Ishikawa (cell line): Measurements from ENCODE around the gene HNRNPM.

Source experiments
- CEBPB ChIP-seq: IDR thresholded peaks from 2 replicates; pipeline ENCODE4 v1.6.1; 2012
- CREB1 ChIP-seq: IDR thresholded peaks from 2 replicates; pipeline ENCODE4 v1.6.1; 2012; ENCODE audit warnings: low read depth
- EGR1 ChIP-seq: IDR thresholded peaks from 2 replicates; pipeline ENCODE4 v1.6.1; 2012
- EP300 ChIP-seq: IDR thresholded peaks from 2 replicates; pipeline ENCODE4 v1.6.1; 2012; ENCODE audit warnings: borderline replicate concordance
- FOXM1 ChIP-seq: IDR thresholded peaks from 2 replicates; pipeline ENCODE4 v1.6.1; 2012; ENCODE audit warnings: low read depth, borderline replicate concordance
- MAX ChIP-seq: IDR thresholded peaks from 2 replicates; pipeline ENCODE4 v1.6.1; 2012
- NFIC ChIP-seq: IDR thresholded peaks from 2 replicates; pipeline ENCODE4 v1.6.1; 2012
- RAD21 ChIP-seq: IDR thresholded peaks from 2 replicates; pipeline ENCODE4 v1.6.1; 2012; ENCODE audit warnings: low read depth
- REST ChIP-seq: IDR thresholded peaks from 2 replicates; pipeline ENCODE4 v1.6.1; 2012; ENCODE audit warnings: low read depth, mild to moderate bottlenecking
- TAF1 ChIP-seq: IDR thresholded peaks from 2 replicates; pipeline ENCODE4 v1.6.1; 2012; ENCODE audit warnings: low read depth, mild to moderate bottlenecking
- TCF12 ChIP-seq: IDR thresholded peaks from 2 replicates; pipeline ENCODE4 v1.6.1; 2012; ENCODE audit warnings: low read depth
- TEAD4 ChIP-seq: IDR thresholded peaks from 2 replicates; pipeline ENCODE4 v1.6.1; 2012
- USF1 ChIP-seq: IDR thresholded peaks from 2 replicates; pipeline ENCODE4 v1.6.1; 2012
- YY1 ChIP-seq: IDR thresholded peaks from 2 replicates; pipeline ENCODE4 v1.6.1; 2012; ENCODE audit warnings: low read depth
- ZBTB7A ChIP-seq: IDR thresholded peaks from 2 replicates; pipeline ENCODE4 v1.6.1; 2012; ENCODE audit warnings: low read depth

Gene HNRNPM

GRCh38 chr19:8513687-8514504 lies 69.1 kb downstream of the HNRNPM start, which contains the start of gene ZNF414:
TSS of gene ZNF414 (minus strand) at chr19:8514167. CDS start at chr19:8514046, 121 bp downstream.
- peak; percentile 12; the same call in 1 of the 2 replicates for TF ChIP-seq MAX
- TF ChIP-seq YY1: peak; percentile 91
- no peak; the same call in 1 of the 2 replicates for TF ChIP-seq CREB1
- TF ChIP-seq CEBPB: 0 out of 2 replicates have a peak, but pooled peaks have one; percentile 18
- 0 out of 2 replicates have a peak, but pooled peaks have one; percentile 5 for TF ChIP-seq EP300
- TF ChIP-seq EGR1: peak; percentile 24; the same call in 1 of the 2 replicates
- TF ChIP-seq TAF1: peak; percentile 94
- no peak for TF ChIP-seq NFIC

GRCh38 chr19:8515317-8515716 lies 70.5 kb downstream of the HNRNPM start:
- TF ChIP-seq CEBPB (no peak), TAF1 (no peak), NFIC (no peak), EP300 (no peak), TEAD4 (no peak), RAD21 (no peak), CREB1 (no peak), FOXM1 (no peak), ZBTB7A (no peak), TCF12 (no peak), MAX (no peak), EGR1 (no peak), USF1 (no peak), YY1 (no peak), REST (no peak)

GRCh38 chr19:8517551-8518442 lies 73.0 kb downstream of the HNRNPM start:
- TF ChIP-seq FOXM1: no peak
- TF ChIP-seq CREB1: no peak
- no peak for TF ChIP-seq TCF12
- no peak for TF ChIP-seq EGR1
- no peak for TF ChIP-seq TEAD4
- no peak for TF ChIP-seq NFIC

GRCh38 chr19:8518536-8518935 lies 73.8 kb downstream of the HNRNPM start:
- TF ChIP-seq TEAD4 (no peak), REST (no peak), NFIC (no peak), CREB1 (no peak)

GRCh38 chr19:8519388-8519787 lies 74.6 kb downstream of the HNRNPM start:
- TF ChIP-seq MAX (no peak), NFIC (no peak), CEBPB (no peak), YY1 (no peak), EP300 (no peak), TAF1 (no peak), FOXM1 (no peak), RAD21 (no peak), USF1 (no peak), TCF12 (no peak), TEAD4 (no peak), EGR1 (no peak), CREB1 (no peak), REST (no peak), ZBTB7A (no peak)
